ENCODE data around the gene PUSL1. TPM values are rescaled to one million over a fixed set of nuclear protein-coding genes. Genes with fewer than 3 reads are reported as not detected.

Gene PUSL1
- total and polyA plus RNA-seq, 2 experiments from 2014 or later = 41.5 to 55.8 TPM

DNA sequence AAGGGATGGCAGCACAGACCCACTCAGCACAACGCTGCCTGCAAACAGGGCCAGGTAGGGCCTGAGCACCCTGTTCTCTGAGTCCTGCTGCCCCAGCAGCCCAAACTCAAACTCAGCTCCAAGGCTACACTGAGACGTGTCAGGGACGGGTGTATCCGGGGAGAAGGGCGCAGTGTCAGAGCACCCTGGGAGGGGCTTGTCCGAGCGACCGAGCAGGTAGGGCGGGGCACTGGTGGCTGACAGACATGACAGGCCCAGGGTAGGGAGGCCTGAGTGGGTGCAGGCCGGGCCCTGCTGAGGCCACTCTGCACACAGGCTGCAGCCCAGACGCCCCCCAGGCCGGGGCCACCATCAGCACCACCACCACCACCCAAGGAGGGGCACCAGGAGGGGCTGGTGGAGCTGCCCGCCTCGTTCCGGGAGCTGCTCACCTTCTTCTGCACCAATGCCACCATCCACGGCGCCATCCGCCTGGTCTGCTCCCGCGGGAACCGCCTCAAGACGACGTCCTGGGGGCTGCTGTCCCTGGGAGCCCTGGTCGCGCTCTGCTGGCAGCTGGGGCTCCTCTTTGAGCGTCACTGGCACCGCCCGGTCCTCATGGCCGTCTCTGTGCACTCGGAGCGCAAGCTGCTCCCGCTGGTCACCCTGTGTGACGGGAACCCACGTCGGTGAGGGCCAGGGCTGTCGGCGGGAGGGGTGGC lies 22.6 kb upstream of the PUSL1 start (continued):
- TF ChIP-seq, protein P1, sequence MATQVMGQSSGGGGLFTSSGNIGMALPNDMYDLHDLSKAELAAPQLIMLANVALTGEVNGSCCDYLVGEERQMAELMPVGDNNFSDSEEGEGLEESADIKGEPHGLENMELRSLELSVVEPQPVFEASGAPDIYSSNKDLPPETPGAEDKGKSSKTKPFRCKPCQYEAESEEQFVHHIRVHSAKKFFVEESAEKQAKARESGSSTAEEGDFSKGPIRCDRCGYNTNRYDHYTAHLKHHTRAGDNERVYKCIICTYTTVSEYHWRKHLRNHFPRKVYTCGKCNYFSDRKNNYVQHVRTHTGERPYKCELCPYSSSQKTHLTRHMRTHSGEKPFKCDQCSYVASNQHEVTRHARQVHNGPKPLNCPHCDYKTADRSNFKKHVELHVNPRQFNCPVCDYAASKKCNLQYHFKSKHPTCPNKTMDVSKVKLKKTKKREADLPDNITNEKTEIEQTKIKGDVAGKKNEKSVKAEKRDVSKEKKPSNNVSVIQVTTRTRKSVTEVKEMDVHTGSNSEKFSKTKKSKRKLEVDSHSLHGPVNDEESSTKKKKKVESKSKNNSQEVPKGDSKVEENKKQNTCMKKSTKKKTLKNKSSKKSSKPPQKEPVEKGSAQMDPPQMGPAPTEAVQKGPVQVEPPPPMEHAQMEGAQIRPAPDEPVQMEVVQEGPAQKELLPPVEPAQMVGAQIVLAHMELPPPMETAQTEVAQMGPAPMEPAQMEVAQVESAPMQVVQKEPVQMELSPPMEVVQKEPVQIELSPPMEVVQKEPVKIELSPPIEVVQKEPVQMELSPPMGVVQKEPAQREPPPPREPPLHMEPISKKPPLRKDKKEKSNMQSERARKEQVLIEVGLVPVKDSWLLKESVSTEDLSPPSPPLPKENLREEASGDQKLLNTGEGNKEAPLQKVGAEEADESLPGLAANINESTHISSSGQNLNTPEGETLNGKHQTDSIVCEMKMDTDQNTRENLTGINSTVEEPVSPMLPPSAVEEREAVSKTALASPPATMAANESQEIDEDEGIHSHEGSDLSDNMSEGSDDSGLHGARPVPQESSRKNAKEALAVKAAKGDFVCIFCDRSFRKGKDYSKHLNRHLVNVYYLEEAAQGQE (IDR thresholded peaks at IDR 0.05; ENCODE audit: unreplicated experiment) = no peak
- no peak for TF ChIP-seq STAT1 (IDR thresholded peaks at IDR 0.05; ENCODE audit: unreplicated experiment)
- TF ChIP-seq NANOG (IDR thresholded peaks at IDR 0.05; ENCODE audit: borderline replicate concordance) = no peak

DNA sequence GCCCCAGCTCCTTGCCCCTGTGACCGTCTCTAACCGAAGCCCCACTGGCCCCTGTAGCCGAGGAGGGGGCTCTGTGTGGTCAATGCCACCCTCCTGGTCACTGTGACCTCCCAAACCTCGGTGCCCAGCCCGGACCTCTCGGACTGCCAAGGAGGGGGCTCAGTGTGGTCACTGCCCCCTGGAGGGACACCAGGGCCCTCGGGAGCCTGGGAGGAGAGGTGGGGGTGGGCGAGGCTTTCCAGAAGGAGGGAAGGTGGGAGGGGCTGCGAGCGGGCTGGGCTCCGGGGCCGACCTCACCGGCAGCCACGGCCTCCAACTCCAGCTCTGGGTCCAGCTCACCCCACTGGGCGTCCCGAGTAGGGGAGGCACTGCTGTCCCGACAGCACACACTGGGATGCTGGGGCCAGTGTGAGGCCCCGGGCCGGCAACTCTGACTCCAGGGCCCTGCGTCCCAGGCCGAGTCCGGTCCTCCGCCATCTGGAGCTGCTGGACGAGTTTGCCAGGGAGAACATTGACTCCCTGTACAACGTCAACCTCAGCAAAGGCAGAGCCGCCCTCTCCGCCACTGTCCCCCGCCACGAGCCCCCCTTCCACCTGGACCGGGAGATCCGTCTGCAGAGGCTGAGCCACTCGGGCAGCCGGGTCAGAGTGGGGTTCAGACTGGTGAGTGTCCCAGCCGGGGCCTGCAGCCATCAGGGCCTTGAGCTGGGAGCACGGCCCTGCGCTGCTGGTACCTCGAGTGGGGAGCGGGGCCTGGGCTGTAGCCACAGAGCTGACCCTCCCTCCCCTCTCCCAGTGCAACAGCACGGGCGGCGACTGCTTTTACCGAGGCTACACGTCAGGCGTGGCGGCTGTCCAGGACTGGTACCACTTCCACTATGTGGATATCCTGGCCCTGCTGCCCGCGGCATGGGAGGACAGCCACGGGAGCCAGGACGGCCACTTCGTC lies 21.8 kb upstream of the PUSL1 start:
- Histone ChIP-seq H3K4me1 (ENCODE audit: insufficient read depth) (no peaks in the 10 kb centered on the region), H2AFZ (no peak overlapping the region), H3K36me3 (ENCODE audit: insufficient read depth) (no peaks in the 10 kb centered on the region), H3K27me3 (ENCODE audit: insufficient read depth) (no peaks in the 10 kb centered on the region), H3K27ac (ENCODE audit: low read depth) (no peak overlapping the region), H3K4me3 (no peak overlapping the region), H3F3A (replicated peaks; ENCODE audit: low read depth) (no peaks in the 10 kb centered on the region), H3K4me2 (no peak overlapping the region), H4K20me1 (replicated peaks; ENCODE audit: insufficient read depth) (no peaks in the 10 kb centered on the region), H3K79me2 (replicated peaks; ENCODE audit: insufficient read depth) (no peaks in the 10 kb centered on the region), H3K9me2 (ENCODE audit: insufficient read depth) (no peaks in the 10 kb centered on the region)
- peaks cover 3% of the 10 kb centered on the region; the same call in 2 of the 3 replicates for H3K9me3 Mint-ChIP-seq
- ATAC-seq (no peak), DNase-seq (ENCODE audit: low spot score) (no peak)
- peaks cover 10% of the 10 kb centered on the region for H3K27me3 Mint-ChIP-seq (ENCODE audit: insufficient read depth, low read depth, poor library complexity)
- no peak overlapping the region for H3K27ac Mint-ChIP-seq
- no peaks in the 10 kb centered on the region for H3K36me3 Mint-ChIP-seq (ENCODE audit: low read depth)
- H3K4me3 Mint-ChIP-seq = no peak overlapping the region
- no peaks in the 10 kb centered on the region; the same call in 2 of the 3 replicates for H3K4me1 Mint-ChIP-seq
- TF ChIP-seq NANOG (IDR thresholded peaks at IDR 0.05; ENCODE audit: borderline replicate concordance) = no peak
- TF ChIP-seq STAT1 (IDR thresholded peaks at IDR 0.05; ENCODE audit: unreplicated experiment) = no peak
- no peak for TF ChIP-seq EZH2 (IDR thresholded peaks at IDR 0.05; ENCODE audit: low read depth, unreplicated experiment)
- TF ChIP-seq EZH2phosphoT487 (IDR thresholded peaks at IDR 0.05; ENCODE audit: unreplicated experiment) = no peak
- TF ChIP-seq ZNF331 (CRISPR knock-in tag; IDR thresholded peaks at IDR 0.05; ENCODE audit: low read depth) = no peak
- no peak for TF ChIP-seq POLR2AphosphoS5 (IDR thresholded peaks at IDR 0.05; ENCODE audit: low read depth)
- TF ChIP-seq, protein P2, sequence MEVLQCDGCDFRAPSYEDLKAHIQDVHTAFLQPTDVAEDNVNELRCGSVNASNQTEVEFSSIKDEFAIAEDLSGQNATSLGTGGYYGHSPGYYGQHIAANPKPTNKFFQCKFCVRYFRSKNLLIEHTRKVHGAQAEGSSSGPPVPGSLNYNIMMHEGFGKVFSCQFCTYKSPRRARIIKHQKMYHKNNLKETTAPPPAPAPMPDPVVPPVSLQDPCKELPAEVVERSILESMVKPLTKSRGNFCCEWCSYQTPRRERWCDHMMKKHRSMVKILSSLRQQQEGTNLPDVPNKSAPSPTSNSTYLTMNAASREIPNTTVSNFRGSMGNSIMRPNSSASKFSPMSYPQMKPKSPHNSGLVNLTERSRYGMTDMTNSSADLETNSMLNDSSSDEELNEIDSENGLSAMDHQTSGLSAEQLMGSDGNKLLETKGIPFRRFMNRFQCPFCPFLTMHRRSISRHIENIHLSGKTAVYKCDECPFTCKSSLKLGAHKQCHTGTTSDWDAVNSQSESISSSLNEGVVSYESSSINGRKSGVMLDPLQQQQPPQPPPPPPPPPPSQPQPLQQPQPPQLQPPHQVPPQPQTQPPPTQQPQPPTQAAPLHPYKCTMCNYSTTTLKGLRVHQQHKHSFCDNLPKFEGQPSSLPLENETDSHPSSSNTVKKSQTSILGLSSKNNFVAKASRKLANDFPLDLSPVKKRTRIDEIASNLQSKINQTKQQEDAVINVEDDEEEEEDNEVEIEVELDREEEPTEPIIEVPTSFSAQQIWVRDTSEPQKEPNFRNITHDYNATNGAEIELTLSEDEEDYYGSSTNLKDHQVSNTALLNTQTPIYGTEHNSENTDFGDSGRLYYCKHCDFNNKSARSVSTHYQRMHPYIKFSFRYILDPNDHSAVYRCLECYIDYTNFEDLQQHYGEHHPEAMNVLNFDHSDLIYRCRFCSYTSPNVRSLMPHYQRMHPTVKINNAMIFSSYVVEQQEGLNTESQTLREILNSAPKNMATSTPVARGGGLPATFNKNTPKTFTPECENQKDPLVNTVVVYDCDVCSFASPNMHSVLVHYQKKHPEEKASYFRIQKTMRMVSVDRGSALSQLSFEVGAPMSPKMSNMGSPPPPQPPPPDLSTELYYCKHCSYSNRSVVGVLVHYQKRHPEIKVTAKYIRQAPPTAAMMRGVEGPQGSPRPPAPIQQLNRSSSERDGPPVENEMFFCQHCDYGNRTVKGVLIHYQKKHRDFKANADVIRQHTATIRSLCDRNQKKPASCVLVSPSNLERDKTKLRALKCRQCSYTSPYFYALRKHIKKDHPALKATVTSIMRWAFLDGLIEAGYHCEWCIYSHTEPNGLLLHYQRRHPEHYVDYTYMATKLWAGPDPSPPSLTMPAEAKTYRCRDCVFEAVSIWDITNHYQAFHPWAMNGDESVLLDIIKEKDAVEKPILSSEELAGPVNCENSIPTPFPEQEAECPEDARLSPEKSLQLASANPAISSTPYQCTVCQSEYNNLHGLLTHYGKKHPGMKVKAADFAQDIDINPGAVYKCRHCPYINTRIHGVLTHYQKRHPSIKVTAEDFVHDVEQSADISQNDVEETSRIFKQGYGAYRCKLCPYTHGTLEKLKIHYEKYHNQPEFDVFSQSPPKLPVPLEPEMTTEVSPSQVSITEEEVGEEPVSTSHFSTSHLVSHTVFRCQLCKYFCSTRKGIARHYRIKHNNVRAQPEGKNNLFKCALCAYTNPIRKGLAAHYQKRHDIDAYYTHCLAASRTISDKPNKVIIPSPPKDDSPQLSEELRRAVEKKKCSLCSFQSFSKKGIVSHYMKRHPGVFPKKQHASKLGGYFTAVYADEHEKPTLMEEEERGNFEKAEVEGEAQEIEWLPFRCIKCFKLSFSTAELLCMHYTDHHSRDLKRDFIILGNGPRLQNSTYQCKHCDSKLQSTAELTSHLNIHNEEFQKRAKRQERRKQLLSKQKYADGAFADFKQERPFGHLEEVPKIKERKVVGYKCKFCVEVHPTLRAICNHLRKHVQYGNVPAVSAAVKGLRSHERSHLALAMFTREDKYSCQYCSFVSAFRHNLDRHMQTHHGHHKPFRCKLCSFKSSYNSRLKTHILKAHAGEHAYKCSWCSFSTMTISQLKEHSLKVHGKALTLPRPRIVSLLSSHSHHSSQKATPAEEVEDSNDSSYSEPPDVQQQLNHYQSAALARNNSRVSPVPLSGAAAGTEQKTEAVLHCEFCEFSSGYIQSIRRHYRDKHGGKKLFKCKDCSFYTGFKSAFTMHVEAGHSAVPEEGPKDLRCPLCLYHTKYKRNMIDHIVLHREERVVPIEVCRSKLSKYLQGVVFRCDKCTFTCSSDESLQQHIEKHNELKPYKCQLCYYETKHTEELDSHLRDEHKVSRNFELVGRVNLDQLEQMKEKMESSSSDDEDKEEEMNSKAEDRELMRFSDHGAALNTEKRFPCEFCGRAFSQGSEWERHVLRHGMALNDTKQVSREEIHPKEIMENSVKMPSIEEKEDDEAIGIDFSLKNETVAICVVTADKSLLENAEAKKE (CRISPR knock-in tag; IDR thresholded peaks at IDR 0.05) = no peak
- TF ChIP-seq, protein P1 (IDR thresholded peaks at IDR 0.05; ENCODE audit: unreplicated experiment) = no peak

Measured in GM23338 (cell line).